ENCODE data around the gene SERPINB13.

Gene SERPINB13

GRCh38 chr18:63606526-63606925, 19.4 kb downstream of the SERPINB13 start:
- in situ Hi-C loops (cut with MboI; ENCODE audit: low sequenced_read_pairs, unreplicated experiment): no loop called here
- no peak for DNase-seq (ENCODE audit: low spot score)
- TF ChIP-seq CTCF (IDR thresholded peaks at IDR 0.05; ENCODE audit: borderline replicate concordance, control extremely low read depth, extremely low read depth, insufficient read depth, missing control alignments): no peak

GRCh38 chr18:63613420-63613819, 26.3 kb downstream of the SERPINB13 start:
- DNase-seq (ENCODE audit: low spot score): no peak
- in situ Hi-C loops (cut with MboI; ENCODE audit: low sequenced_read_pairs, unreplicated experiment): no loop called here
- TF ChIP-seq CTCF (IDR thresholded peaks at IDR 0.05; ENCODE audit: borderline replicate concordance, control extremely low read depth, extremely low read depth, insufficient read depth, missing control alignments): no peak

- in situ Hi-C loops (cut with MboI; ENCODE audit: low sequenced_read_pairs, unreplicated experiment): no loop called here
- TF ChIP-seq CTCF (IDR thresholded peaks at IDR 0.05; ENCODE audit: borderline replicate concordance, control extremely low read depth, extremely low read depth, insufficient read depth, missing control alignments): no peak
- DNase-seq (ENCODE audit: low spot score): peak; percentile 35
These were observed 30.1 kb downstream of the SERPINB13 start for GRCh38 chr18:63617049-63617914.

- no peak for TF ChIP-seq CTCF (IDR thresholded peaks at IDR 0.05; ENCODE audit: borderline replicate concordance, control extremely low read depth, extremely low read depth, insufficient read depth, missing control alignments)
- DNase-seq (ENCODE audit: low spot score): no peak
- in situ Hi-C loops (cut with MboI; ENCODE audit: low sequenced_read_pairs, unreplicated experiment): no loop called here
These were observed 30.7 kb downstream of the SERPINB13 start for GRCh38 chr18:63617915-63618234.

GRCh38 chr18:63619661-63620060, 32.5 kb downstream of the SERPINB13 start:
- TF ChIP-seq CTCF (IDR thresholded peaks at IDR 0.05; ENCODE audit: borderline replicate concordance, control extremely low read depth, extremely low read depth, insufficient read depth, missing control alignments): no peak
- DNase-seq (ENCODE audit: low spot score): no peak
- in situ Hi-C loops (cut with MboI; ENCODE audit: low sequenced_read_pairs, unreplicated experiment): no loop called here

- in situ Hi-C loops (cut with MboI; ENCODE audit: low sequenced_read_pairs, unreplicated experiment): no loop called here
- no peak for DNase-seq (ENCODE audit: low spot score)
- no peak for TF ChIP-seq CTCF (IDR thresholded peaks at IDR 0.05; ENCODE audit: borderline replicate concordance, control extremely low read depth, extremely low read depth, insufficient read depth, missing control alignments)
These were observed 37.7 kb downstream of the SERPINB13 start for GRCh38 chr18:63624863-63625262.
